Measurements from ENCODE around the gene PFDN5.

GRCh38 chr12:53279283-53279869, 16.0 kb upstream of the PFDN5 start:
- no peak for TF ChIP-seq CTCF (conservative IDR thresholded peaks at IDR 0.05 in 1 of 2, IDR thresholded peaks at IDR 0.05 in 1 of 2; ENCODE audit: extremely low read depth in 1 of 2, insufficient read depth in 1 of 2, low read depth in 1 of 2, low read length in 2 of 2)
- no peak for TF ChIP-seq EZH2 (IDR thresholded peaks at IDR 0.05; ENCODE audit: borderline replicate concordance, low read length)
